Neural cell (in vitro differentiated cells): ENCODE data around the gene FADS3. TPM values are rescaled to one million over a fixed set of nuclear protein-coding genes. Genes with fewer than 3 reads are reported as not detected.

Experiments used
- H2AFZ ChIP-seq: fragments of 200-600, 300-800 bp; sonication (generic), shearing (Covaris generic); 2 replicates; pipeline ENCODE4 v1.6.0; 2014; ENCODE audit warnings: low read depth, mild to moderate bottlenecking, antibody characterized with exemption, low read length, moderate library complexity
- H3F3A ChIP-seq: fragments of 200-600 bp; shearing (Covaris generic); 2 replicates; pipeline ENCODE4 v1.6.1; 2016; ENCODE audit warnings: mild to moderate bottlenecking, moderate library complexity, mixed read lengths, antibody characterized with exemption, low read length; ENCODE audit not compliant: insufficient read depth, poor library complexity, severe bottlenecking
- H3K27ac ChIP-seq: fragments of 200-600, 300-800 bp; sonication (generic), shearing (Covaris generic); 2 replicates; pipeline ENCODE4 v1.5.1; 2014; ENCODE audit warnings: mild to moderate bottlenecking, low read length, moderate library complexity
- H3K27me3 ChIP-seq: fragments of 300-800, 200-600 bp; sonication (generic), shearing (Covaris generic); 2 replicates; pipeline ENCODE4 v1.6.0; 2014; ENCODE audit warnings: mild to moderate bottlenecking, low read depth, low read length, moderate library complexity; ENCODE audit not compliant: insufficient read depth
- H3K36me3 ChIP-seq: fragments of 300-800, 200-600 bp; sonication (generic), shearing (Covaris generic); 2 replicates; pipeline ENCODE4 v1.5.1; 2014; ENCODE audit warnings: mild to moderate bottlenecking, antibody characterized with exemption, low read length, moderate library complexity; ENCODE audit not compliant: insufficient read depth
- H3K4me2 ChIP-seq: fragments of 300-800, 200-600 bp; sonication (generic), shearing (Covaris generic); 2 replicates; pipeline ENCODE4 v1.6.0; 2014; ENCODE audit warnings: mild to moderate bottlenecking, low read length
- H3K4me3 ChIP-seq: fragments of 300-800, 200-600 bp; sonication (generic), shearing (Covaris generic); 2 replicates; pipeline ENCODE4 v1.5.1; 2014; ENCODE audit warnings: mild to moderate bottlenecking, low read length, moderate library complexity
- H3K79me2 ChIP-seq: fragments of 200-600 bp; shearing (Covaris generic); replicated peaks from 2 replicates; pipeline ENCODE4 v1.6.0; 2014; ENCODE audit warnings: mild to moderate bottlenecking, low read length, moderate library complexity; ENCODE audit not compliant: insufficient read depth
- H3K9ac ChIP-seq: fragments of 300-800, 200-600 bp; sonication (generic), shearing (Covaris generic); 2 replicates; pipeline ENCODE4 v1.6.1; 2016; ENCODE audit warnings: mild to moderate bottlenecking, low read length, mixed read lengths
- H3K9me2 ChIP-seq: fragments of 200-600 bp; shearing (Covaris generic); 2 replicates; pipeline ENCODE4 v1.6.1; 2016; ENCODE audit warnings: mild to moderate bottlenecking, low read length, mixed read lengths; ENCODE audit not compliant: insufficient read depth
- H3K9me3 ChIP-seq: fragments of 200-600, 300-800 bp; sonication (generic), shearing (Covaris generic); 2 replicates; pipeline ENCODE4 v1.6.1; 2016; ENCODE audit warnings: mild to moderate bottlenecking, mixed run types, low read length, moderate library complexity, mixed read lengths
- H4K20me1 ChIP-seq: fragments of 200-600 bp; shearing (Covaris generic); 2 replicates; pipeline ENCODE4 v1.6.1; 2016; ENCODE audit warnings: mild to moderate bottlenecking, mixed run types; ENCODE audit not compliant: insufficient read depth
- EP300 ChIP-seq: fragments of 450-650 bp; conservative IDR thresholded peaks from 2 replicates; pipeline ENCODE4 v1.6.1; 2014; ENCODE audit warnings: antibody characterized with exemption, mild to moderate bottlenecking, moderate library complexity; ENCODE audit not compliant: poor library complexity, severe bottlenecking
- EZH2 ChIP-seq: fragments of 200-600, 300-800 bp; shearing (Covaris generic), sonication (generic); IDR thresholded peaks from 2 replicates; pipeline ENCODE4 v1.6.1; 2014; ENCODE audit warnings: antibody characterized with exemption, low read length, borderline replicate concordance, mild to moderate bottlenecking; ENCODE audit not compliant: insufficient read depth, poor library complexity, severe bottlenecking
- MXI1 ChIP-seq: fragments of 450-650 bp; conservative IDR thresholded peaks from 2 replicates; pipeline ENCODE4 v1.6.1; 2014; ENCODE audit warnings: antibody characterized with exemption, mild to moderate bottlenecking; ENCODE audit not compliant: poor library complexity, severe bottlenecking
- POLR2AphosphoS5 ChIP-seq: IDR thresholded peaks from 2 replicates; pipeline ENCODE4 v1.6.1; 2012
- RAD21 ChIP-seq: fragments of 450-650 bp; conservative IDR thresholded peaks from 2 replicates; pipeline ENCODE4 v1.6.1; 2014; ENCODE audit warnings: antibody characterized with exemption, mild to moderate bottlenecking, moderate library complexity
- SMC3 ChIP-seq: fragments of 450-650 bp; conservative IDR thresholded peaks from 2 replicates; pipeline ENCODE4 v1.6.1; 2014; ENCODE audit warnings: antibody characterized with exemption, mild to moderate bottlenecking, moderate library complexity; ENCODE audit not compliant: poor library complexity
- TAF1 ChIP-seq: IDR thresholded peaks from 2 replicates; pipeline ENCODE4 v1.6.1; 2012; ENCODE audit warnings: low read depth
- polyA plus RNA-seq: library from polyadenylated mRNA; depleted of rRNA; stranded (reverse); fragments of >200 nt; gene quantifications from 2 replicates; pipeline ENCODE4 v1.2.3, GENCODE V29; 2014
- TF ChIP-seq, protein P1 (sequence below): fragments of 450-650 bp; IDR thresholded peaks from 2 replicates; pipeline ENCODE4 v1.5.1; 2014; ENCODE audit warnings: antibody characterized with exemption, mild to moderate bottlenecking, moderate library complexity; ENCODE audit not compliant: poor library complexity, severe bottlenecking
- TF ChIP-seq, protein P2 (sequence below): IDR thresholded peaks from 2 replicates; pipeline ENCODE4 v1.6.1; 2012; ENCODE audit warnings: borderline replicate concordance

The FADS3 gene
- polyA plus RNA-seq, 1 donor from 2014 or later = 35.4 TPM

DNA sequence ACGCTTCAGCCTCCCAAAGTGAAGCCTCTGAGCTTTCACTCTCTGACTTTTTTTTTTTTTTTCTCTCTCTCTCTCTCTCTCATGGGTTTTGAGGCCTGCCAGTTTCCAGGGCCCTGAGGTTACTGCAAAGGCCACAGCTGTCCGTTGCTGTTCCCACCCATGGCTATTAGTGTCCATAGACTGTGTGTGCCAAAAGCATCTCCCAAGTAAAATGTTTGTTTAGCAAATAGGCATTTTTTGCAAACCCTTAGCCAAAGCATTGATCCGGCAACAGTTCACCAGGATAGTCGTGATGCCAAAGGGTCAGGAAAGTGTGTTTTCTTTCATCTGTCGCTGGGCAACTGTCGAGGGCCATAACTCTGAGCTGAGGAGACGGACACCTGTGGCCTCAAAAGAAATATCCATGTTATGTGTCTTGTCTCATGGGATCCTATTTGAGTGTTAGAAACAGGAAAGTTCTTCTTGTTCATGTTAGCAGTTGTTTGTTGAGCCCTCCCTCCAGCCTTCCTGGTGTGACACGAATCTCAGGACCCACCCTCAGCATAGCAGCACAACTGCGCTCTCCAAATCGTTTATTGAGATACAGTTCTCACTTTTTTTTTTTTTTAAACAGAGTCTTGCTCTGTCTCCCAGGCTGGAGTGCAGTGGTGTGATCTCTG, 44.9 kb downstream of the FADS3 start:
- Histone ChIP-seq H3K27me3 (no peaks in the 10 kb centered on the region), H3K9me2 (no peaks in the 10 kb centered on the region), H3K4me2 (no peak overlapping the region), H3K36me3 (peaks cover 13% of the 10 kb centered on the region), H3K9me3 (no peaks in the 10 kb centered on the region), H3K79me2 (peaks cover 4% of the 10 kb centered on the region), H2AFZ (no peak overlapping the region), H3F3A (no peaks in the 10 kb centered on the region), H3K4me3 (no peak overlapping the region), H3K27ac (no peak overlapping the region), H3K9ac (no peak overlapping the region), H4K20me1 (peaks cover 4% of the 10 kb centered on the region)
- TF ChIP-seq TAF1 (no peak), EP300 (no peak), RAD21 (no peak), EZH2 (no peak), SMC3 (no peak)
- TF ChIP-seq, protein P1, sequence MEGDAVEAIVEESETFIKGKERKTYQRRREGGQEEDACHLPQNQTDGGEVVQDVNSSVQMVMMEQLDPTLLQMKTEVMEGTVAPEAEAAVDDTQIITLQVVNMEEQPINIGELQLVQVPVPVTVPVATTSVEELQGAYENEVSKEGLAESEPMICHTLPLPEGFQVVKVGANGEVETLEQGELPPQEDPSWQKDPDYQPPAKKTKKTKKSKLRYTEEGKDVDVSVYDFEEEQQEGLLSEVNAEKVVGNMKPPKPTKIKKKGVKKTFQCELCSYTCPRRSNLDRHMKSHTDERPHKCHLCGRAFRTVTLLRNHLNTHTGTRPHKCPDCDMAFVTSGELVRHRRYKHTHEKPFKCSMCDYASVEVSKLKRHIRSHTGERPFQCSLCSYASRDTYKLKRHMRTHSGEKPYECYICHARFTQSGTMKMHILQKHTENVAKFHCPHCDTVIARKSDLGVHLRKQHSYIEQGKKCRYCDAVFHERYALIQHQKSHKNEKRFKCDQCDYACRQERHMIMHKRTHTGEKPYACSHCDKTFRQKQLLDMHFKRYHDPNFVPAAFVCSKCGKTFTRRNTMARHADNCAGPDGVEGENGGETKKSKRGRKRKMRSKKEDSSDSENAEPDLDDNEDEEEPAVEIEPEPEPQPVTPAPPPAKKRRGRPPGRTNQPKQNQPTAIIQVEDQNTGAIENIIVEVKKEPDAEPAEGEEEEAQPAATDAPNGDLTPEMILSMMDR = no peak

DNA sequence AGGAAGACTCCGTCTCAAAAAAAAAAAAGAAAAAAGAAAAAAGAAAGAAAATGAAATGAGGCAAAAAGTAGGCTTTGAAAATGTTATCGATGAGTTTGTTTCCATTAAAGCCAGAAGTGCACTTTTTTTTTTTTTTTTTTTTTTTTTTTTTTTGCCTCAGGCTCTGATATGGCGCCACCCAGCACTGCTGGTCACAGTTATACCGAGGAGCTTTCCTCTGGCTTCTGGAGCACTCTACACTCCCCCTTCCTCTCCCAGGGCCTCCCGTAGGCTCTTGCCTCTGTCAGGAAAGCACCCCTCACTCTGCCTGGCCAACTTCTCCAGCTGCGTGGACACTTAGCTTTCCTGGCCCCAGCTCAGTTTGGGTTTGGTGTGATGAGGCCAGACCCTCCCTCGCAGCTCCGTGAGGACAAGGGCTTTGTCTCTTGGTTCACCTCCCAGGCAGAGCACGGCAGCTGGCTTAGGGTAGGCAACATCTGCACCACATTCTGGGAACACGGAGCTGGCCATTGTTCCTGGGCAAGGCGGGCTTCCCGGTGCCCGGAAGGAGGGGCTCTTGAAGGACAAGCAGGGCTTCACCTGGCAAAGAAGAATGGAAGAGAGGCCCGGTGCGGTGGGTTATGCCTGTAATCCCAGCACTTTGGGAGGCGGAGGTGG, 46.3 kb downstream of the FADS3 start:
- H3K79me2 ChIP-seq = peaks cover 4% of the 10 kb centered on the region
- H3K9me3 ChIP-seq = no peaks in the 10 kb centered on the region
- H3K27ac ChIP-seq = no peak overlapping the region
- H2AFZ ChIP-seq = no peak overlapping the region
- H3K4me2 ChIP-seq = no peak overlapping the region
- peaks cover 4% of the 10 kb centered on the region for H4K20me1 ChIP-seq
- H3K9ac ChIP-seq = no peak overlapping the region
- H3K27me3 ChIP-seq = no peaks in the 10 kb centered on the region
- TF ChIP-seq POLR2AphosphoS5 (no peak), RAD21 (no peak), MXI1 (no peak)
- H3F3A ChIP-seq = no peaks in the 10 kb centered on the region
- no peak overlapping the region for H3K4me3 ChIP-seq
- H3K36me3 ChIP-seq = peaks cover 20% of the 10 kb centered on the region
- no peaks in the 10 kb centered on the region for H3K9me2 ChIP-seq

DNA sequence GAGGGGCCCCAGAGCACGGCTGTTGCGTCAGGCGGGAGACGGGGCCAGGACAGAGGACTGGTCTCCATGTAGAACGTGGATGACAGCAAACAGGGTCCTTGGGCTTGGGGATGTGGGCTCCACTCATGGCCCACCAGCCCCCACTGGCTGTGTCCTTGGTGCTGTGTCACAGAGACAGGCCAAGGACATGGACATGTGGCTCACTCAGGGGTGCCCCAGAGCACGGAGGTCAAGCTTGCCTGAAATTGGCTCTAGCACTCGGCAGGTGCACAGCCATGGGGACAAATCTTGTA, 48.9 kb downstream of the FADS3 start:
- Histone ChIP-seq H3K36me3 (peaks cover 20% of the 10 kb centered on the region), H4K20me1 (peaks cover 4% of the 10 kb centered on the region), H2AFZ (no peak overlapping the region), H3K9me2 (no peaks in the 10 kb centered on the region), H3K27ac (no peak overlapping the region), H3K9me3 (no peaks in the 10 kb centered on the region), H3K4me3 (no peak overlapping the region), H3F3A (no peaks in the 10 kb centered on the region), H3K9ac (no peak overlapping the region), H3K79me2 (peaks cover 13% of the 10 kb centered on the region), H3K4me2 (no peak overlapping the region), H3K27me3 (no peaks in the 10 kb centered on the region)
- no peak for TF ChIP-seq RAD21
- no peak for TF ChIP-seq TAF1
- TF ChIP-seq EP300 = no peak
- TF ChIP-seq POLR2AphosphoS5 = no peak
- TF ChIP-seq EZH2 = no peak
- TF ChIP-seq, protein P1 = no peak
- TF ChIP-seq MXI1 = no peak
- no peak for TF ChIP-seq SMC3
- TF ChIP-seq, protein P2, sequence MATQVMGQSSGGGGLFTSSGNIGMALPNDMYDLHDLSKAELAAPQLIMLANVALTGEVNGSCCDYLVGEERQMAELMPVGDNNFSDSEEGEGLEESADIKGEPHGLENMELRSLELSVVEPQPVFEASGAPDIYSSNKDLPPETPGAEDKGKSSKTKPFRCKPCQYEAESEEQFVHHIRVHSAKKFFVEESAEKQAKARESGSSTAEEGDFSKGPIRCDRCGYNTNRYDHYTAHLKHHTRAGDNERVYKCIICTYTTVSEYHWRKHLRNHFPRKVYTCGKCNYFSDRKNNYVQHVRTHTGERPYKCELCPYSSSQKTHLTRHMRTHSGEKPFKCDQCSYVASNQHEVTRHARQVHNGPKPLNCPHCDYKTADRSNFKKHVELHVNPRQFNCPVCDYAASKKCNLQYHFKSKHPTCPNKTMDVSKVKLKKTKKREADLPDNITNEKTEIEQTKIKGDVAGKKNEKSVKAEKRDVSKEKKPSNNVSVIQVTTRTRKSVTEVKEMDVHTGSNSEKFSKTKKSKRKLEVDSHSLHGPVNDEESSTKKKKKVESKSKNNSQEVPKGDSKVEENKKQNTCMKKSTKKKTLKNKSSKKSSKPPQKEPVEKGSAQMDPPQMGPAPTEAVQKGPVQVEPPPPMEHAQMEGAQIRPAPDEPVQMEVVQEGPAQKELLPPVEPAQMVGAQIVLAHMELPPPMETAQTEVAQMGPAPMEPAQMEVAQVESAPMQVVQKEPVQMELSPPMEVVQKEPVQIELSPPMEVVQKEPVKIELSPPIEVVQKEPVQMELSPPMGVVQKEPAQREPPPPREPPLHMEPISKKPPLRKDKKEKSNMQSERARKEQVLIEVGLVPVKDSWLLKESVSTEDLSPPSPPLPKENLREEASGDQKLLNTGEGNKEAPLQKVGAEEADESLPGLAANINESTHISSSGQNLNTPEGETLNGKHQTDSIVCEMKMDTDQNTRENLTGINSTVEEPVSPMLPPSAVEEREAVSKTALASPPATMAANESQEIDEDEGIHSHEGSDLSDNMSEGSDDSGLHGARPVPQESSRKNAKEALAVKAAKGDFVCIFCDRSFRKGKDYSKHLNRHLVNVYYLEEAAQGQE = no peak
